Sigmoid colon (tissue), 7 donors: ENCODE measurements around the gene BTBD19. TPM values are rescaled to one million over a fixed set of nuclear protein-coding genes. Genes with fewer than 3 reads are reported as not detected.
A peak's percentile ranks its signal among the peaks of the same experiment; 100 is the strongest.

ENCODE experiments used
- DNase-seq: peaks from one replicate; pipeline ENCODE4 v3.0.0-alpha.2; 2019
- H3K27ac ChIP-seq, 4 donors: fragments of 200-600 bp; sonication (generic); one replicate each; pipeline ENCODE4 v1.5.1; 2016 to 2019; ENCODE audit warnings: mild to moderate bottlenecking in 1 of 4
- H3K27me3 ChIP-seq, 3 donors: fragments of 200-600 bp; sonication (generic); one replicate each; pipeline ENCODE4 v1.5.1; 2019; ENCODE audit warnings: mild to moderate bottlenecking in 1 of 3
- H3K36me3 ChIP-seq, 4 donors: fragments of 200-600 bp; sonication (generic); one replicate each; pipeline ENCODE4 v1.5.1; 2016 to 2019
- H3K4me1 ChIP-seq, 4 donors: fragments of 200-600 bp; sonication (generic); one replicate each; pipeline ENCODE4 v1.5.1; 2017 to 2019
- H3K4me3 ChIP-seq, 4 donors: fragments of 200-600 bp; sonication (generic); one replicate each; pipeline ENCODE4 v1.5.1; 2017 to 2019; ENCODE audit warnings: mild to moderate bottlenecking in 2 of 4, moderate library complexity in 1 of 4
- H3K9me3 ChIP-seq, 4 donors: fragments of 200-600 bp in 3 of 4; sonication (generic) in 3 of 4; one replicate each; pipeline versions ENCODE4 v1.5.1 to v1.6.1; 2013 to 2019
- EP300 ChIP-seq, 4 donors: sonication (generic); formaldehyde crosslinking; IDR thresholded peaks; one replicate each; pipeline ENCODE4 v1.6.1; 2017; ENCODE audit warnings: antibody characterized with exemption in 4 of 4
- POLR2A ChIP-seq, 2 donors: fragments of 450-650 bp; IDR thresholded peaks; one replicate each; pipeline ENCODE4 v1.6.1; 2016; ENCODE audit warnings: antibody characterized with exemption in 2 of 2, mild to moderate bottlenecking in 2 of 2, moderate library complexity in 2 of 2
- POLR2AphosphoS5 ChIP-seq, 4 donors: sonication (generic); formaldehyde crosslinking; IDR thresholded peaks; one replicate each; pipeline ENCODE4 v1.6.1; 2017; ENCODE audit warnings: antibody characterized with exemption in 4 of 4
- WGBS, 2 donors: extraction: QIAGEN DNeasy Blood & Tissue Kit; methylation state at CpG; one replicate each; pipeline ENCODE4 v1.1.7; 2013; 5-methylcytosine and 5-hydroxymethylcytosine counted together
- intact Hi-C: fragments of 100-400 bp; cut with DNase I; formaldehyde crosslinking; loops from one replicate; pipeline ENCODE4 v1.15.1; 2023
- polyA plus RNA-seq, 3 donors: library from polyadenylated mRNA; stranded (reverse); fragments of 200-250 nt; gene quantifications; one replicate each; pipeline ENCODE4 v1.2.3, GENCODE V29; 2013
- total RNA-seq, 4 donors: library from RNA; depleted of rRNA; stranded (reverse); fragments of >200 nt; gene quantifications; one replicate each; pipeline ENCODE4 v1.1.0, GENCODE V29; 2016
- TF ChIP-seq, protein P1 (sequence below), 4 experiments: fragments of 450-650 bp in 3 of 4; fragments of 200-600 bp in 1 of 4; IDR thresholded peaks; one replicate each; pipeline ENCODE4 v1.5.1; 2016 to 2019; ENCODE audit warnings: antibody characterized with exemption in 4 of 4, mild to moderate bottlenecking in 3 of 4, moderate library complexity in 2 of 4
- donor health status: healthy with polysubstance abuse.
- donor health status: Bipolar disorder and iron deficiency.
- donor health status: healthy.

The BTBD19 gene
- total and polyA plus RNA-seq, 7 donors: 0.60 to 9.4 (median 2.8) TPM; not detected in 1

DNA sequence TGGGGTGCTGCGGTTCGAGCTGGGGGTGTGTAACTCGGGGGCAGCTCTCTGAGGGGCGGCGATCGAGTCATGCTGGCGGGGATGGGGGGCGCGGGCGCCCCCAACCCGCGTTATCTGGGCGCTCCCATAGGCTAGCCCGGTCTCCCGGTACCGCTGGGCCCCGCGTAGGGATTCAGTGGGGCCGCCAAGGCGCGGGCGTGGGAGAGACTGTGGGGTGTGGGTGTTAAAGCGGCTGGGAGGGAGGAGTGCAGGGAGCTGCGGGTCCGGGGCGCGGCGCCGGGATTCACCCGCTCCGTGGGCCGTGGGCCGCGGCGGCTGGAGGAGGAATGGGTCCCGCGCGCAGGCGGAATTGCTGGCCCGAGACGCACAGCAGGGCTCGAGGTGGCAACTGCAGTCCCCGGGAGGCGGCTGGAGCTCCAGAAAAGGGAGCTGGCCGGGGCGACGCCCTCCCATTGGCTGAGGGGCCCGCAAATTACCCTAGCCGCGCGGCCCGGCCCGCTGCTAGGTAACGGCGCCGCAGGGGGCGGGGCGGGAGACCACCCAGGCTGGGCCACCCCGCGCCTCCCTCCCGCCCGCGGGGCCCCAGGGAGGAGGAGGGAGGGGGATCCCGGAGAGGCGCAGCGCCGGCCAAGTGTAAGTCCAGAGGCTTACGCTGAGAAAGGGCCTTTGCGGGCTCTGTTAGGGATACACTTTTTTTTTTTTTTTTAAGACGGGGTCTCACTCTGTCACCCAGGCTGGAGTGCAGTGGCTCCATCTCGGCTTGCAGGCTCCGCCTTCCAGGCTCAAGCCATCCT lies 34.7 kb downstream of the BTBD19 start, which contains the start of gene PTCH2:
Gene PTCH2 (minus strand): TSS at position 392 of the 794 bp plus-strand sequence. CDS start 321 bp downstream, at position 71.
- WGBS, 2 donors: 2% methylated on average over 72 of the region's 72 CpGs
- H3K4me1 ChIP-seq: peaks cover 0 to 18% (median 6%) of the 10 kb centered on the region in 4 donors
- DNase-seq: peak; percentile 93
- peak within 1 kb of the TSS; percentile 66 to 82 (median 76) for H3K27ac ChIP-seq
- H3K36me3 ChIP-seq: no peaks in the 10 kb centered on the region
- H3K4me3 ChIP-seq: peak within 1 kb of the TSS; percentile 54 to 77 (median 60)
- no peaks in the 10 kb centered on the region for H3K9me3 ChIP-seq
- intact Hi-C loops: loop anchor here (5.0 kb wide), 3 partner anchors 144 to 459 kb away; partner anchors contain the start of genes EIF2B3, HECTD3 and UROD
- TF ChIP-seq, protein P1, sequence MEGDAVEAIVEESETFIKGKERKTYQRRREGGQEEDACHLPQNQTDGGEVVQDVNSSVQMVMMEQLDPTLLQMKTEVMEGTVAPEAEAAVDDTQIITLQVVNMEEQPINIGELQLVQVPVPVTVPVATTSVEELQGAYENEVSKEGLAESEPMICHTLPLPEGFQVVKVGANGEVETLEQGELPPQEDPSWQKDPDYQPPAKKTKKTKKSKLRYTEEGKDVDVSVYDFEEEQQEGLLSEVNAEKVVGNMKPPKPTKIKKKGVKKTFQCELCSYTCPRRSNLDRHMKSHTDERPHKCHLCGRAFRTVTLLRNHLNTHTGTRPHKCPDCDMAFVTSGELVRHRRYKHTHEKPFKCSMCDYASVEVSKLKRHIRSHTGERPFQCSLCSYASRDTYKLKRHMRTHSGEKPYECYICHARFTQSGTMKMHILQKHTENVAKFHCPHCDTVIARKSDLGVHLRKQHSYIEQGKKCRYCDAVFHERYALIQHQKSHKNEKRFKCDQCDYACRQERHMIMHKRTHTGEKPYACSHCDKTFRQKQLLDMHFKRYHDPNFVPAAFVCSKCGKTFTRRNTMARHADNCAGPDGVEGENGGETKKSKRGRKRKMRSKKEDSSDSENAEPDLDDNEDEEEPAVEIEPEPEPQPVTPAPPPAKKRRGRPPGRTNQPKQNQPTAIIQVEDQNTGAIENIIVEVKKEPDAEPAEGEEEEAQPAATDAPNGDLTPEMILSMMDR (IDR thresholded peaks at IDR 0.05): no peak
- TF ChIP-seq POLR2AphosphoS5 (IDR thresholded peaks at IDR 0.05) (peak; percentile 62 to 75 (median 71)), POLR2A (IDR thresholded peaks at IDR 0.05) (peak in 1 of 2 donors; percentile 17), EP300 (IDR thresholded peaks at IDR 0.05) (no peak)
- H3K27me3 ChIP-seq: no peaks in the 10 kb centered on the region

DNA sequence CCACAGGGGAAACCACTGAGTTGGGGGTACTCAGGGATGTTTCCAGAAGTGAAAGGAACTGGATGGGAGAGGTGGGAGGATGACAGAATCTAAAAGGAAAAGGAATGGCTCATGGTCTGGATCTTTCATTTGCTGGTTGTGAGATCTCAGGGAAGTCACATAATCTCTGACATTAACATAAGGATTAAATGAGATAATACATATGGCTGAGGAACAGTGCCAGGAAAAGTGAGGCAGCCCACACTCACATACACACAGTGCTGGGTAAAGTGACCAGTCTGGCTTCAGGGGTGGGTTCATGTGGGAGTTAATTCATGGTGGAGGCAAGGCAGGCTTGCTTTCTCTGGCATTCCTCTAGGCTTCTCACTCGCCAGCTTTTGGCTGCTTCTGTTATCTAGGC lies 38.7 kb downstream of the BTBD19 start:
- WGBS, 2 donors: 93 to 96% methylated on average over 1 of the region's 1 CpG
- intact Hi-C loops: no loop called here
- Histone ChIP-seq H3K27ac (no peak overlapping the region), H3K9me3 (no peaks in the 10 kb centered on the region), H3K4me1 (peaks cover 0 to 17% (median 6%) of the 10 kb centered on the region in 4 donors), H3K4me3 (no peak overlapping the region), H3K36me3 (peaks cover 0 to 10% (median 0%) of the 10 kb centered on the region in 4 donors), H3K27me3 (no peaks in the 10 kb centered on the region)
- TF ChIP-seq EP300 (IDR thresholded peaks at IDR 0.05) (no peak), POLR2A (IDR thresholded peaks at IDR 0.05) (no peak), POLR2AphosphoS5 (IDR thresholded peaks at IDR 0.05) (no peak)
- TF ChIP-seq, protein P1 (IDR thresholded peaks at IDR 0.05): no peak
- no peak for DNase-seq

DNA sequence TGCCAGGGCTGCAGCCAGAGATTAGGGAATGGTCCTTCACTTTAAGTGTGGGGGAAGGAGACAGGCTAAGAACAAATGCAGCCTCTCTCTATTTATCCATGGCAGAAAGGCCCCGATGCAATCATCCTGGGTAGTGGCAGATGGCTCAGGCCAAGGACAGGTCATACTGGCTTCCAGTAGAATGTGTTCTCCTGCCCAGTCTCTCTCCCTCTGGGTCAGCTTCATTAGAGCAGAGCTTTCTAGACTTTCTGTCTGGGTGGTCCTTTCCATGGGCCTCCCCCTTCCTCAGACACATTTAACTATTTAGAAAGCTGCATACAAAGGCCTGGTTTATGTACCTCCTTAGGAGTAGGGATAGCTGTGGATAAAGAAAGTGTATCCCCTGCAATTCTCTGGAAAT lies 39.5 kb downstream of the BTBD19 start:
- Histone ChIP-seq H3K36me3 (peaks cover 0 to 10% (median 0%) of the 10 kb centered on the region in 4 donors), H3K27me3 (no peaks in the 10 kb centered on the region), H3K4me1 (peaks cover 0 to 8% (median 3%) of the 10 kb centered on the region in 4 donors), H3K4me3 (no peak overlapping the region), H3K27ac (no peak overlapping the region), H3K9me3 (no peaks in the 10 kb centered on the region)
- intact Hi-C loops: no loop called here
- no peak for DNase-seq
- TF ChIP-seq POLR2A (IDR thresholded peaks at IDR 0.05) (no peak), EP300 (IDR thresholded peaks at IDR 0.05) (no peak), POLR2AphosphoS5 (IDR thresholded peaks at IDR 0.05) (no peak)
- TF ChIP-seq, protein P1 (IDR thresholded peaks at IDR 0.05): no peak
- WGBS, 2 donors: 92 to 93% methylated on average over 1 of the region's 1 CpG

DNA sequence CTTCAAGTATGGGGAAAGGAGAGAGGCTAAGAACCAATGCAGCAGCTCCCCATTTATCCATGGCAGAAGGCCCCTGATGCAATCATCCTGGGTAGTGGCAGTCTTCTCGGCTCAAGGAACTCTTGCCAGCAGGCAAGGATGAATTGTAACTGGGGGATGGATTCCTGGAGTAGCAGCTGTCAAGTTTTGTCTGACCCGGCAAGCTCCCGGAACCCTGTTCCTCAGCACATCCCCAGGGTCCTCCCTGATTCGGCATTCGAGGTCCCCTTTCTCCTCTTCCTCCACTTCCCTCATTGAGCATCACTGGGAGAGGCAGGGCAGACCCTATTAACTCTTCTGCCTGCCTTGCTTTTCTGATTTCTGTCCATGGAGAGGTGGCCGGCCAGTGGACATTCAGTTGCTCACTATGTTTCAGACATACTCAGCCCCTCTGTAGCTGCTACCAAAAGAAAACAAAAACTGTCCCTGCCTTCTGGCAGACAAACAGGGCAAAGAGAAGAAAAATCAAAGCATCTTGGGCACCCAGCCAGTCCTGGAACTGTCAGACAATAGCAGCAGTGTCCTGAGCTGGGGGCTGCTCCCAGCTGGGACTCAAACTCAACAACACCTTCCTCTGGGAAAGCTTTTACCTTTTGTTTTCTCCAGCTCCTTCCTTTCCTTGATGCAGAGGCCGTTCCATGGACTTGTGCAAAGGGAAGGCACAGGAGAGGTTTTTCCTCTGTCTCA lies 40.3 kb downstream of the BTBD19 start:
- Histone ChIP-seq H3K4me1 (peaks cover 0 to 2% (median under 1%) of the 10 kb centered on the region in 4 donors), H3K4me3 (no peak overlapping the region), H3K36me3 (peaks cover 0 to 10% (median 0%) of the 10 kb centered on the region in 4 donors), H3K27me3 (no peaks in the 10 kb centered on the region), H3K27ac (no peak overlapping the region), H3K9me3 (no peaks in the 10 kb centered on the region)
- no peak for TF ChIP-seq POLR2AphosphoS5 (IDR thresholded peaks at IDR 0.05)
- no peak for TF ChIP-seq EP300 (IDR thresholded peaks at IDR 0.05)
- no peak for TF ChIP-seq POLR2A (IDR thresholded peaks at IDR 0.05)
- TF ChIP-seq, protein P1 (IDR thresholded peaks at IDR 0.05): no peak
- WGBS, 2 donors: 86 to 89% methylated on average over 7 of the region's 7 CpGs
- DNase-seq: no peak
- intact Hi-C loops: no loop called here
